ENCODE data around the gene PPP1CA. TPM values are rescaled to one million over a fixed set of nuclear protein-coding genes. Genes with fewer than 3 reads are reported as not detected.

Gene PPP1CA
- polyA plus RNA-seq, 1 donor (not counting 4 experiments of a cell fraction or from before 2014, with no cell fraction given), result 122 TPM

DNA sequence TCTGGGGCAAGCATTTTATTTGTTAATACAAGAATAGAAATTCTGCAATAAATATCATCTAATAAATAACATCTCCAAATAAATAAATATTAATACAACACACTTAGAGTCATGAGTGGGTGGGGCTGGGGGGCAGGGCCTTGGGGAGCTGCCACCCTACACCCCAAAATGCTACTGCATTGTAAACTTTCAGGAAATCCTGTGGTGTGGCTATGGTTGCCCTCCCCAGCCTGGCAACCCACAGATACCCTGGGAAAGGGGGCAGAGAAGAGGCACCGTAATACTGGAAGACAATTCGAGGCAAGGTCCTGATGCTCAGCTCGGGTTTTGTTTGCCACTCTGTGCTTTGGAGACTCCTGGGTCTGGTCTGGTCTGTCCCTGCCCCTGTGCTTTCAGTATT is 37.5 kb downstream of the PPP1CA start:
- no peak overlapping the region for H2AFZ ChIP-seq (ENCODE audit: control insufficient read depth, low read length)
- peaks cover 17% of the 10 kb centered on the region for H3K4me1 ChIP-seq (ENCODE audit: control insufficient read depth, extremely low read depth, insufficient read depth, low read length)

DNA sequence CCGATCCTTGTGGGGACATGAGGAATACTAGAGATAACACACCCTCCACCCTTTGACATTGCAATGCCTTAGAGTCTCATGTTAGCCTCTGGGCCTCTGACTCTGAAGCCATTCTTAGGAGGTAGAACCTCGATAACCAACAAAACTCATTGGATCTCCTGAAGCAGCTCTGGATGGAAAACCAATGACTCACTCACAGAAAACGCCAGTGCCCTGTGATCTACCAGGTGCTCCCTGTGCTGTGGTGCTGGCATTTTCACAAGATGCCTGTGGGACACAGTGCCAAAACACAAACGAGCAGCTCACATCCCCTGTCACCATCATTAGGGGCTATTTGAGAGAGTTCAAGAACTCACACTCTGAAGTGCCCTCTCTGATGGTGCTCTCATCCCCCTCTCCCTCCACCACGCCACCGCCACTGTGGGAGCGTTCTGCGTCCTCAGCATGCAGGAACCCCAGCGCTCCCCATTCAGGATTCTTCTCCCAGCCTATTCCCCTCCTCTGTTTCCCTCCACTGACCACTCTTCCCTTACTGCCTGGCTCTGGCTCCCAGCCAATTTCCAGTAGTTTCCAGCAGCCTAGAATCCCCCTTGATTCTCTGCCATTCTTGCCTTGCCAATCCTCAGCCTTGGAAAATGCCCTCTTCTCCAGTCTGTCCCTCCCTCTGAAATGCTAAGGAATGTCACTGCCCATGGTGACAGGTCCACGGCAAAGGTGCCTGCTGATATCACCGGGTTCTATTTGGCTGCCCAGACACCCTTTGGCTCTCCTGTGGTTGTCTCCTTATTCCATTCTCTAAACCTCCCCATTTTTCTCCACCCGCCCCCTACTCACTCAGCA is 43.6 kb downstream of the PPP1CA start:
- no peaks in the 10 kb centered on the region for H4K20me1 ChIP-seq (ENCODE audit: control insufficient read depth, extremely low read depth, insufficient read depth, low read length)
- H3K4me3 ChIP-seq (ENCODE audit: control insufficient read depth in 2 of 3, extremely low read depth in 1 of 3, insufficient read depth in 2 of 3, low read depth in 1 of 3, low read length in 3 of 3), result no peak overlapping the region
- H2AFZ ChIP-seq (ENCODE audit: control insufficient read depth, low read length), result no peak overlapping the region
- no peaks in the 10 kb centered on the region for H3K27me3 ChIP-seq (ENCODE audit: control insufficient read depth, extremely low read depth, insufficient read depth, low read length)
- peaks cover 4% of the 10 kb centered on the region for H3K9me1 ChIP-seq (ENCODE audit: control insufficient read depth, extremely low read depth, insufficient read depth, low read length)
- peak overlapping the region; percentile 34 for H3K4me2 ChIP-seq (ENCODE audit: control insufficient read depth, extremely low read depth, insufficient read depth, low read depth, low read length)
- peaks cover 46% of the 10 kb centered on the region for H3K4me1 ChIP-seq (ENCODE audit: control insufficient read depth, extremely low read depth, insufficient read depth, low read length)
- no peaks in the 10 kb centered on the region for H3K9me3 ChIP-seq (ENCODE audit: control insufficient read depth, low read depth, low read length)
- H3K36me3 ChIP-seq (ENCODE audit: control insufficient read depth in 2 of 2, extremely low read depth in 1 of 2, insufficient read depth in 2 of 2, low read length in 2 of 2), result no peaks in the 10 kb centered on the region
- no peak for TF ChIP-seq EZH2 (IDR thresholded peaks at IDR 0.05; ENCODE audit: low read length)
- TF ChIP-seq, protein P1, sequence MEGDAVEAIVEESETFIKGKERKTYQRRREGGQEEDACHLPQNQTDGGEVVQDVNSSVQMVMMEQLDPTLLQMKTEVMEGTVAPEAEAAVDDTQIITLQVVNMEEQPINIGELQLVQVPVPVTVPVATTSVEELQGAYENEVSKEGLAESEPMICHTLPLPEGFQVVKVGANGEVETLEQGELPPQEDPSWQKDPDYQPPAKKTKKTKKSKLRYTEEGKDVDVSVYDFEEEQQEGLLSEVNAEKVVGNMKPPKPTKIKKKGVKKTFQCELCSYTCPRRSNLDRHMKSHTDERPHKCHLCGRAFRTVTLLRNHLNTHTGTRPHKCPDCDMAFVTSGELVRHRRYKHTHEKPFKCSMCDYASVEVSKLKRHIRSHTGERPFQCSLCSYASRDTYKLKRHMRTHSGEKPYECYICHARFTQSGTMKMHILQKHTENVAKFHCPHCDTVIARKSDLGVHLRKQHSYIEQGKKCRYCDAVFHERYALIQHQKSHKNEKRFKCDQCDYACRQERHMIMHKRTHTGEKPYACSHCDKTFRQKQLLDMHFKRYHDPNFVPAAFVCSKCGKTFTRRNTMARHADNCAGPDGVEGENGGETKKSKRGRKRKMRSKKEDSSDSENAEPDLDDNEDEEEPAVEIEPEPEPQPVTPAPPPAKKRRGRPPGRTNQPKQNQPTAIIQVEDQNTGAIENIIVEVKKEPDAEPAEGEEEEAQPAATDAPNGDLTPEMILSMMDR (optimal IDR thresholded peaks at IDR 0.05 in 1 of 3, IDR thresholded peaks at IDR 0.05 in 1 of 3, conservative IDR thresholded peaks at IDR 0.05 in 1 of 3; ENCODE audit: extremely low read depth in 1 of 3, insufficient read depth in 2 of 3, low read length in 3 of 3), result no peak
- FAIRE-seq (no peak), DNase-seq (ENCODE audit: low read depth, low spot score) (no peak)
- no peak overlapping the region for H3K27ac ChIP-seq (ENCODE audit: control insufficient read depth, insufficient read depth, low read length)
- dilution Hi-C loops (cut with MboI; ENCODE audit: extremely low pct_ligation_motif_present, low sequenced_read_pairs), result no loop called here
- peaks cover under 1% of the 10 kb centered on the region for H3K79me2 ChIP-seq (ENCODE audit: control insufficient read depth, insufficient read depth, low read length)
- no peak overlapping the region for H3K9ac ChIP-seq (ENCODE audit: control insufficient read depth, extremely low read depth, insufficient read depth, low read length)

More for the DNA sequence above, 37.5 kb downstream of the PPP1CA start:
- Histone ChIP-seq H3K27me3 (ENCODE audit: control insufficient read depth, extremely low read depth, insufficient read depth, low read length) (no peaks in the 10 kb centered on the region), H4K20me1 (ENCODE audit: control insufficient read depth, extremely low read depth, insufficient read depth, low read length) (no peaks in the 10 kb centered on the region), H3K9ac (ENCODE audit: control insufficient read depth, extremely low read depth, insufficient read depth, low read length) (no peak overlapping the region), H3K9me3 (ENCODE audit: control insufficient read depth, low read depth, low read length) (no peaks in the 10 kb centered on the region), H3K27ac (ENCODE audit: control insufficient read depth, insufficient read depth, low read length) (no peak overlapping the region), H3K4me2 (ENCODE audit: control insufficient read depth, extremely low read depth, insufficient read depth, low read depth, low read length) (no peak overlapping the region), H3K9me1 (ENCODE audit: control insufficient read depth, extremely low read depth, insufficient read depth, low read length) (no peaks in the 10 kb centered on the region), H3K36me3 (ENCODE audit: control insufficient read depth in 2 of 2, extremely low read depth in 1 of 2, insufficient read depth in 2 of 2, low read length in 2 of 2) (peaks cover 4 to 6% of the 10 kb centered on the region in 2 experiments), H3K4me3 (ENCODE audit: control insufficient read depth in 2 of 3, extremely low read depth in 1 of 3, insufficient read depth in 2 of 3, low read depth in 1 of 3, low read length in 3 of 3) (no peak overlapping the region), H3K79me2 (ENCODE audit: control insufficient read depth, insufficient read depth, low read length) (no peaks in the 10 kb centered on the region)
- dilution Hi-C loops (cut with MboI; ENCODE audit: extremely low pct_ligation_motif_present, low sequenced_read_pairs), result no loop called here
- TF ChIP-seq EZH2 (IDR thresholded peaks at IDR 0.05; ENCODE audit: low read length), result no peak
- TF ChIP-seq, protein P1 (optimal IDR thresholded peaks at IDR 0.05 in 1 of 3, IDR thresholded peaks at IDR 0.05 in 1 of 3, conservative IDR thresholded peaks at IDR 0.05 in 1 of 3; ENCODE audit: extremely low read depth in 1 of 3, insufficient read depth in 2 of 3, low read length in 3 of 3), result no peak
- FAIRE-seq, result no peak
- DNase-seq (ENCODE audit: low read depth, low spot score), result no peak

Measured in keratinocyte (primary cell).